NAMALWA (cell line): ENCODE results near the gene CAPN5.

Source experiments
- DNase-seq: peaks from one replicate; pipeline ENCODE4 v3.0.0-alpha.2; 2015; ENCODE audit warnings: low spot score

The CAPN5 gene

DNA sequence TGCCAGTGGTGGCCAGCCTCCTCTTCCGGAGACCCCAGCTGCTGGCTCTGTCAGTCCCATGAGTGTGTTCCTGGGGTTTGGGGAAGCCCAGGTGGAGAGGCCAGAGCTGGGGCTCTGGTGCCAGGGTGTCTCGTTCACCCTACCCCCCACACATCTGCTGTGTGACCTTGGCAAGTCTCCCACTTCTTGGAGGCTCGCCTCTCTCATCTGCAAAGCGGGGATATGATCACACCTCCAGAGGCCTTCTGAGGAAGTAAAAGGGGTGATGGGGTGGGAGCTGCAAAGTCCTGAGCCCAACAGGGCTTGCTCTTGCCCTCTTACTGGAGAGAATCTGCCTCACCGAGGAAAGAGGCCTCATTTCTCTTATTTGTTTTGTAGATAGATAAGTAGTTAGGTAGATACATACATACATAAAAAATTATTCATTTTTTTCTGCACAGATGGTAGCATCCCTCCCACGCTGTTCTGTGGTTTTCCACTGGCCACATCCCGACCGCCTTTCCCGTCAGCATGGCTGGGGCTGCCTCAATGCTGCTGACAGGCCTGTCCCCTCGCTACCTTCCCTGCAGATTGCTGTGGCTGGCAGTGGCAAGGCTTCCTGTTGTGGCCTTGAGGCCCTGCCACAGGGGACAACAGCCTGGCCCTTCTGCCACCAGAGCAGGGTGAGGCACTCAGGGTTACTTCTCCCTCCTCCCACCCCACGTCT lies 85.2 kb downstream of the CAPN5 start:
- no peak for DNase-seq

DNA sequence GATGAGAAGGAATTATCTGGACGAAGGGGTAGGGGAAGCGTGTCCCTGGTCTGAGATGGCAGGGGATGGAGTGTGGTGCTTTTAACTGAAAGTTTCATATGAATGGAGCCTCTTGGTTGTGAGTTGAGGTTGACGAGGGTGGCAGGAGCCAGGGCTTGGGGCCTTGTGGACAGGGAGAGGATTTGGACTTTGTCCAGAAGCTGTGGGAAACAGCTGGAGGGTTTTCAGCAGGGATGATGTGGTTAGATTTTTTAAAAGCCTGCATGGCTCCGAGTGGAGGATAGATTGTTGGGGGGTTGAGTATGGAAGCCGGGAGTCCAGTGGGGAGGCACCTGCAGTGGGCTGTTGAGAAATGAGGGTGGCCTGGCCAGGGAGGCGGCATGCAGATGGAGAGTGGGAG lies 86.1 kb downstream of the CAPN5 start:
- no peak for DNase-seq

DNA sequence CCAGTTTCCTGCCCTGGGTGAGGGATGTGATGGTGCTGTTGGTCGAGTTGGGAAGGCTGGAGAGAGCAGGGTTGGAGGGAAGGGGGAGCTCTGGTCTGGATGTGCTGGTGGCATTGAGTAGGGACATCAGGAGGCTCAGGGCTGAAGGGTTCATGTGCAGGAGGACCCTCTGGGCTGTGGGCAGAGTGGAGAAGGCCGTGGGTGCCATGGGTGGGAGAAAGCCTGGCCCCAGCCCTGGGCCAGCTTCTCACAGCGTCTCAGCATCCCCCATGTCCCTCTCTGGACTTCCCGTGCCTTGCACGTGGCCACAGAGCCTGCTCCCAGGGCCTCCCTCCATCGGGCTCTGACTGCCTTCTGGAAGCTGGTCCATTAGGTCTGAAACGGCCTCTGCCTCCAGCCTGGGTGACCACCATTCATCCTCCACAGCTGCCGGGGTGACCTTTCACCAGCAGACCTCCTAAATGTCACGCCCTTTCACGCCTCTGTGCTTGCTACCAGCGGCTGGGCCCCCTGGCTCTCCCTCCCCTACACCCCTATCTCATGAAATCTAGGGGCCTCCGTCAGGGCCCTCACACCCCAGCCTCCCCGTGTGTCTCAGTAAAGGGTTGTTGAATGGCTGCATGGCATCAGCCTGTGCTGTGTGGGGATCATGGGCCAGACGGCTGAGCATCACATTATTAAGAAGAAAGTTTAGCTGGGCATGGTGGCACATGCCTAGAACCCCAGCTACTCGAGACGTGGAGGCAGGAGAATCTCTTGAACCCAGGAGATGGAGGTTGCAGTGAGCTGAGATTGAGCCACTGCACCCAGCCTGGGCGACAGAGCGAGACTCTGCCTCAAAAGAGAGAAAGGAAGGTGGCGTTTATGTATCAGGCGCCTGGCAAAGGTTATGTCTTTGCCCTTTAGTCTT lies 86.8 kb downstream of the CAPN5 start:
- no peak for DNase-seq

DNA sequence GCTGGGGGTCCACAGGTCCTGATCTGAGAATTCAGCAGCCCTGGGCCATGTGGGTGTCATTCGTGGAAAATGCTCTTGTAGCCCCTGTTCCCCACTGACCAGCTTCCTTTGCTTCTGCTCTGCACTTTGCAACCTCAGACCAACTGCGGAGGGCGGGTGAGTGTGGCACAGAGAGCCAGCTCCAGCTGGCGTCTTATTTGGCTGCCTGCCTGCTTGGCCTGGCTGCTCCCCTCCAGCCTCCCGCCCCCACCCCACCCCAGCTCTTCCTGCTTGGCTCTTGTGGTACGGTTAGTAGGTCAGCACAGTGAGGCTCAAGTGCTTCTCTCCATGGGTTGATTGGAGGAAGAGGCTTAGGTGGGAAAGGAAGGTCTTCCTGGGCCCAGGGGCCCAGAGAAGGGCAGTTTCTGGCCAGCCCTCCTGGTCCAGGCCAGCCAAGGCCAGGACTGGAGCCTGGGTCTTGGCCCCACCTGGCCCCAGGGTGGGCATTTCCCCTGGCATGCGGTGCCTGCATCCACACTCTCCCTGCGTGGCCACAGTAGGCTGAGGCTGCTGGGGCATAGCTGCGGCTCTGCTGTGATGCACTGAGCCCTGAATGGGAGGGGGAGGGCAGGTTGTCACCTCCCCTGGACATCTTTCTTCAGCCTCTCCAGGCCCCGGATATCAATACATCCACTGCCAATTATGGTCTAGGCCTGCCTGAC lies 87.8 kb downstream of the CAPN5 start:
- no peak for DNase-seq

DNA sequence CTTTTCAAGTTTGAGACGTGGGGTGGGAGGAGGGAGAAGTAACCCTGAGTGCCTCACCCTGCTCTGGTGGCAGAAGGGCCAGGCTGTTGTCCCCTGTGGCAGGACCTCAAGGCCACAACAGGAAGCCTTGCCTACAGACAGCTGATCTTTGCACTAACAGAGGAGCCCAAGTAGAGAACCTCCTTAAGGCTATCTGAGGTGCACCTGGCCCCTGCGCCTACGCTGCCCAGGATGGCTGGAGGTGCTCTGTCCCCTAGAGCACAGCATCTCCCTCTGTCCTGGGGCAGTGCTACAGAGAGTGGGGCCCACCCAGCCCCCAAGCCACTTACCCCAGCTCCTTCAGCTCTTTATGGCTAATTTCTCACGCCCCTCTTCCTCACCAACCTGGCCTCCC lies 88.3 kb downstream of the CAPN5 start:
- no peak for DNase-seq

DNA sequence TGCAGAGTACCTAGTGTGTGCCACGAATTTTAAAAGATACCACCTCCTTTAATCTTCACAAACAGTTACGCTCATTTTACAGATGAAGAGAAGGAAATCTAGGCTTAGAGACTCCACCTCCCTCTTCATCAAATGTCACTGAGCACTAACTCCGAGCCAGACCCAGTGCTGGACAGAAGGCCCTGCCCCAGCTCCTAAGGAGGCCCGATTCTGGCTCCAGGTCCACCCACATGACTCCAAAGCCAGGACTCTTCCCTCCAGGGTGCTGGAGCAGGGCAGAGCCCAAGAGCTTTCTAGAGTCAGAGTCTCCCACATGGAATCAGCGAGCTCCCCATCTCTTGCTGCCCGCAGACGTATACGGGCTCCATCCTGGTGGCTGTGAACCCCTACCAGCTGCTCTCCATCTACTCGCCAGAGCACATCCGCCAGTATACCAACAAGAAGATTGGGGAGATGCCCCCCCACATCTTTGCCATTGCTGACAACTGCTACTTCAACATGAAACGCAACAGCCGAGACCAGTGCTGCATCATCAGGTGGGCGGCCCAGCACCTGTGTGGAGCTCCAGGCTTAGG lies 88.9 kb downstream of the CAPN5 start:
- DNase-seq, result no peak

DNA sequence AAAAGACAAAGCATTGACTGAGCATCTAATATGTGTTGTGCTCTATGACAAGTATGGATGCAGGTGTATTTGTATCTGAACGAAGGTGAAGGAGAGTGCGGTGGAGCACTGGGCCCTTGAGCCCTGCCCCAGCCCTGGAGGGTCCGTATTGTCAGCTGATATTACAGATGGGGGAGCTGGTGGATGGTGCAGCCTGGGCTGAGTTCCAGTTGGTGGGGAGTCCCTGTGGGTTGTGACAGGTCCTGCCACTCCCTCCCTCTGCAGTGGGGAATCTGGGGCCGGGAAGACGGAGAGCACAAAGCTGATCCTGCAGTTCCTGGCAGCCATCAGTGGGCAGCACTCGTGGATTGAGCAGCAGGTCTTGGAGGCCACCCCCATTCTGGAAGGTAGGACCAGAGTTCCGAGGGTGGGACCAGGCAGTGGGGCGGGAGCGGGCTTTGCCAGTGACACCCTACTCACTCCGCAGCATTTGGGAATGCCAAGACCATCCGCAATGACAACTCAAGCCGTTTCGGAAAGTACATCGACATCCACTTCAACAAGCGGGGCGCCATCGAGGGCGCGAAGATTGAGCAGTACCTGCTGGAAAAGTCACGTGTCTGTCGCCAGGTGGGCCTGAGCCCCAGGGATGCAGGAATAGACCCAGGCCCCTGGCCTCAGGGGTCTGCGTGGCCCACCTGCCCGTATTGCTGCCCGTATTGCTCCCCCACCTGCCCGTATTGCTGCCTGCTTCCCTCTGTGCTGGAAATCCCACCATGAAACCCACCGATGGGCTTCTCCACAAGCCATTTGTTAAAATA lies 89.8 kb downstream of the CAPN5 start:
- no peak for DNase-seq

DNA sequence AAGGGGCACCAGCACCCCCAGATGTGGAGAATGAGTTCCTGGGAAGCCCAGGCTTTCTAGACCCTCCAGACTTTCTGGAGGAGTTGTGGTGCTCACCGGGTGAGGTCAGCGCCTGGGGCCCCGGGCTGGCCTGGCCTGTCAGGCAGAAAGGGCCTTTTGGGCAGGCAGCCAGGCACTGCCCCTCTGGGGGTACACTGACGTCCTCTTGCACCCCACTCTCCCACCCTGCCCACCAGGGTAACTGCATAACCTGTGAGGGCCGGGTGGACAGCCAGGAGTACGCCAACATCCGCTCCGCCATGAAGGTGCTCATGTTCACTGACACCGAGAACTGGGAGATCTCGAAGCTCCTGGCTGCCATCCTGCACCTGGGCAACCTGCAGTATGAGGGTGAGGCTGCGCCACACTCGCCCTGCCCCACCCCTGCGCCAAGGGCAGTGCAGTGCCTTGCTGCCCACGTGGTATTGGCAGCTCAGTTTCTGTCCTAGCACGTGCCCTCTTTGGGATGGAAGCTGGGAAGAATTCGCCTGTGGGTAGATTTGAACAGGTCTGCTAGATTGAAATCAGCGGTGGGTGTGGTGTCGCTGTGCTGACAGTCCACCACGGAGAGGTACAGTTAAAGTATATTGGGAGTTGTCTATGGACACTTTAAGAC lies 91.4 kb downstream of the CAPN5 start:
- DNase-seq, result no peak

DNA sequence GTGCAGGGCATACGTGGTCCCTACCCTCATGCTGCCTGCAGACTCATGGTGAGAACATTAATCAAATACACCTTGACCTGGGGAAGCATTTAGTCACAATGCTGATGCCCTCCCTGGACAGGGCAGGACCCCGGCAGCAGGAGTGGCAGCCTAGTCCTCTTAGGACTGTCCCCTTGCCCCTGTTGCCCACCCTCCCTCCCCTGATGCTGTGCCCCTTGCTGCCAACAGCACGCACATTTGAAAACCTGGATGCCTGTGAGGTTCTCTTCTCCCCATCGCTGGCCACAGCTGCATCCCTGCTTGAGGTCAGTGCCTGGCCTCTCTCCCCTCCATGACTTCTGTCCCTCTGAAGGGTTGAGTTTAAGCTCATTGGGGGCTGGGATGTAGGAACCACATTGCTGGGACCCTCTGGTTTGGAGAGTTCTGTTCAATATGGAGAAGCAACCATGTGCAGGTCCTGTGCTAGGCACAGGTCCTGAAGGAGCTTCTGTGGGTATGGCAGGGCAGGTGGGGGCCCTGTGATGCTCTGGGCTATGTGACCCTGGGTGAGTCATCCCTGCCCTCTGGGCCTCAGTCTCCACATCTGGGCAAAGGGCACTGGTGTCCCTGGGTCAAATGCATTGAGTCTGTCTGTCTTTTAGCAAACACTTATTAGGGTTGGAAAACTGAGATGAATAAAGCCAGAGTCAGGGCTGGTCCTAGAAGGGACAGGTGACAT lies 92.6 kb downstream of the CAPN5 start:
- no peak for DNase-seq

DNA sequence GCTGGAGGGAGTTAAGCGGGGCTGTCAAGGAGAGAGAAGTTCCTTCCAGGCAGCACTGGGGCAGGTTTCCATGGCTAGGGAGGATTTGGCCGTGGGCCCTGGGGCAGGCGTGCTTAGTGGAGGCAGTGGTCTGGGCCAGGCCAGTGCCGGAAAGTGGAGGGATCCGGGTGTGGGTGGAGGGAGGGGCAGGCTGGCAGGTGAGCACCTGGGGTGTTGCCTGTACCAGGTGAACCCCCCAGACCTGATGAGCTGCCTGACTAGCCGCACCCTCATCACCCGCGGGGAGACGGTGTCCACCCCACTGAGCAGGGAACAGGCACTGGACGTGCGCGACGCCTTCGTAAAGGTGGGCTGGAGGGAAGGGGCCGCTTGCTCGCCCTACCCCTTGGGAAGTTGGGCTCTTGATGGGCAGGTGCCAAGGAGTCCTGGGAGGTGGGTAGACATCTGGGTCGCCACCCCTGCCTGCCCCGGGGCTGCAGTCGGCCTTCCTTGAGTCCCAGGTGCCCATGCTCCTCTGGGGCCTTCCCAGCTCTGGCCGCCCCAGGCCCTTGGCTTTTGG lies 93.2 kb downstream of the CAPN5 start:
- no peak for DNase-seq

DNA sequence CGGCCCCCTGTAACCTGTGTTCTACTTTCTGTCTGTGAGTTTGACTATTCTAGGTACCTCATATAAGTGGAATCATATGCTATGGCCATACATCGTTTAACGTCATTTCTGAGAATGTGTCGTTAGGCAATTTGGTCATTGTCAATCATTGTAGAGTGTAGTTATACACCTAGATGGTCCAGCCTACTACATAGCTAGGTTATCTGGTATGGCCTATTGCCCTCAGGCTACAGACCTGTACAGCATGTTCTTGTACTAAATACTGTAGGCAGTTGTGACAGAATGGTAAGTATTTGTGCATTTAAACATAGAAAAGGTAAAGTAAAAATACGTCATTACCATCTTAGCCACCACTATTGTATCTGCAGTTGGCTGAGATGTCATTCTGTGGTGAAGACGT lies 96.5 kb downstream of the CAPN5 start:
- no peak for DNase-seq

DNA sequence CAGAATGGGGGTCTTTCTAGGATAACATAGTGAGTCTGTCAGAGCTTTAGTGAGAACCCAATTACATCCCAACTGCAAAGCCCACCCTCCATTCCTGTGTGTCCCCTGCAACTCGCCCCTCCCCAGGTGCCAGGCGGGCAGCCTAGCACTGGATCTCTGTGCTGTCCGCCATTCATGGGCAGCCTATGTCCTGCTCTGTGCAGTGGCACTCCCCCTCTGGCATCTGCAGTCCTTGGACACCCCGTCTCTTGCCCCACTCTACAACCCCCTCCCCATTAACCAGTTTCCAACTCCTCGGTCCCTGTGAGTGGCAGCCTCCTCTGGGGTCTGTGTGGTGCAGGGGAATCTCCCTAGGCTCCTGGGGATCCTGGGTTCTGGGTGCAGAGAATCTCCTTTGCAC lies 98.3 kb downstream of the CAPN5 start:
- DNase-seq, result no peak

DNA sequence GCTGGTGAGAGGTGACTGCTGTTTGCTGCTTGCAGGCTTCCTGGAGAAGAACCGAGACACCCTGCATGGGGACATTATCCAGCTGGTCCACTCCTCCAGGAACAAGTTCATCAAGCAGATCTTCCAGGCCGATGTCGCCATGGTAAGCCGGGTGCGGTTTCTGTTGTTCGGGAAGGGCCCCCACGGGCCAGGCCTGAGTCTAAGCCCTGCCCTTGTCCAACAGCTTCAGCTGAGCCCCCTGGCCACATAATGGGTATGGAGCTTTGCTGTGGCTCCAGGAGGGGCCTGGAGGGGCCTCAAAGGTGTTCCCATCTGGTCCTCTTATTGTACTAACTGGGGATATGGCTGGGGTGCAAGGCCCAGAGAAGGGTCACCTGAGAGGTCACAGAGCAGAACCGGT lies 99.2 kb downstream of the CAPN5 start:
- DNase-seq, result no peak

DNA sequence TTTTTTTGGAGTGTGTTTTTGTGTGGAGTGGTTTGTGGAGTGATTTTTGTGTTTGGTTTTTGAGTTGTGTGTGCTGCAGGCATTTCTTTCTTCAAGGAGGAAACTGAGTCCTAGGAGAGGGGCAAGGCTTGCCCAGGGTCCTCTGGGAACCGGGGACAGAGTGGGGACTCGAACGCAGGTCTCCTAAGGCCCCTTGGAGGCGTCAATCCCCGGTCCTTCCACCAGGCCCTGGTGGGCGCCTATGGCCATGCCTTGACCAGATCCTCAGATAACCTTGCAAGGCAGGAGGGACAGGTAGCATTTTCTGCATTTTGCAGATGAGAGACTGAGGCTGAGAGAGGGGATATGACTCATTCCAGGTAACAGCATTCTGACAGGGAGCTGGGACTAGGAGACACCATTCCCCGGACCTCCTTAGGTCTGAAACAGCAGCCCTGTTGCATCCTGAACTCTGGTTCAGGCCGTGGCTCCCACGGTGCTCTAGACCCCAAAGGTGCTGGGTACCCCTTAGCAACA lies 100.4 kb downstream of the CAPN5 start:
- no peak for DNase-seq

DNA sequence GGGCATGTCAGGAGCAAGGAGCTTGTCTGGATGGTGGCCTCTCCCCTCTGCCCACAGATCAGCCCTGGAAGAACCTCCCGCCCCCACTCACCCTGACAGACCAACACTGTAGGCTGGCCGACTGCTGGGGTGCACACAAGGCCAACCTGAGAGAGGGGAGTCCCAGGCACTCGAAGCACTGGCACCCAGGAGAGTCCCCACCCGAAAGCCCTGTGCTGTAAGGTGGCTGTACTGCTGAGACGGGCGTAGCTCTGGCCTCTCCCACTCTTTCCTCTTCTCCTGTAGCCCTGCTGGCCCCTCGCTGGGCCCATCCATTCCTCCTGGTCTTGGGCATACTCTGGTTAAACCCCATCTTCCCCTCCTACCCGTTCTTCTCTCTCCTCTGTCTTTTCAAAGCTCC lies 101.0 kb downstream of the CAPN5 start:
- DNase-seq, result no peak

DNA sequence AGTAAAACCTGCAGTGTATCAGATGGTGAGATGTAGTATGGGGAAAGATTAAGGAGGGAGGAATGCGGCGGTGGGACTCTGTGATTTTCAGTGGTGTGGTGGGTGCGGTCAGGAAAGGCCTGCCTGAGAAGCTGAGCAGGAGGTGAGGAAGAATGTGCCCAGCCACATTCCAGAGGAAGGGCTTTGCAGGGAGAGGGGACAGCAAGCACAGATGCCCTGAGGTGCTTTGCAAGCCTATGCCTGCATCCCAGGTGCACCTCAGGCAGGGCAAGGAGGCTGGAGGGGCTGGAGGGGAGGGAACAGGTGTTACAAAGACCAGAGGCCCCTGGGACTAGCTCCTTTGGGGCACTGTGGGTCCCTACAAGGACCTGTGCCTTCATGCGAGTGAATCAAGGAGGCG lies 103.3 kb downstream of the CAPN5 start:
- DNase-seq, result no peak

DNA sequence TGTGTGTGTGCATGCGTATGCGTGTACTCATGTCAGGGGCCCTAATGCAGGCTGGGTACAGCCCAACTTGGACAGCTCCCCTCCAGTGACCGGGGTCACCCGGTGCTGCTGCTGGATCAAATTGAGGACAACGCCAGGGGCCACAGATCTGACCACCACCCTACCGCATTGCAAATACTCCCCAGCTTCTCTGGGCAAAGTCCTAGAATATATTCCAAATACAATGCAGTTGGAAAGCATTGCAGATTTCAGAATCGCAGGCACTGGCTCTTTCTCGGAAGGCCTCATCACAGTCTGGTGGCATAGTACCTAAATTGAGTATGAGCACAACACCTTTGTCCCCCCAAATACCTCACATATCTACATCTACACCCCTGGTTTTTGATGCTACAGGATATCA lies 104.5 kb downstream of the CAPN5 start:
- no peak for DNase-seq

DNA sequence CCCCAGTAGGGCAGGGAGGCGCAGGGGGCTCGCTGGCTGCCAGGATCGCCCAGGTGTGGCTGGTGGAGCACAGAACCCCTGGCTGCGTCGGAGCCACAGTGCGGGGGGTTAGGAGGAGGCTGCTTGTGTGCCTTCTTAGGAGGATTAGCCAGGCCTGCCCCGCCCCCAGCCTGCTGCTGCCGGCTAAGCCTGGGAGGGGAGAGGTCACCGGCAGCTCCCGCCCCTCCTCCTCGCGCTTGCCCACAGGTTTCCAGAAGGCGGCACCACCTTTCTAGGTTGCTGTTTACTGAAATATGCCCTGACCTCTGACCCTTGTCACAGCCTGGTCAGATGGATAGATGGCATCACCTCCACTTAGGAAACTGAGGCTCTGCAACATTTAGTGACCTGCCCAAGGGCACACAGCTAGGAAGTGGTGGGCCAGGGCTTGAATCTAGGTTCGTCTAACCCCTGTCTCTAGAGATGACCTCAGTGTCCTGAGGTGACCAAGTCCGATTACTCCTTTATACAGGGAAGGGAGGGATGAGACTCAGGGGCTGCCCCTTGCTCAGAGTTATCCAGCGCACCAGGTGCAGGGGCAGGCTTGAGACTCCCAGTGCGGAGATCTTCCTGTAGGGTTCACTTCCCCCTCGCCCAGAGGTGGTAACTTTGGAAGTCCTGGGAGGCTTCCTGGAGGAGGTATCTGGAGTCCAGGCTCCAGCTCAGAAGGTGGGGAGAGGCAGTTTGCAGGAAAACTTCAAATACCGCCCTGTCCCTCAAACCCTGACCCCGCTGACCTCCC lies 105.3 kb downstream of the CAPN5 start:
- DNase-seq, result no peak

DNA sequence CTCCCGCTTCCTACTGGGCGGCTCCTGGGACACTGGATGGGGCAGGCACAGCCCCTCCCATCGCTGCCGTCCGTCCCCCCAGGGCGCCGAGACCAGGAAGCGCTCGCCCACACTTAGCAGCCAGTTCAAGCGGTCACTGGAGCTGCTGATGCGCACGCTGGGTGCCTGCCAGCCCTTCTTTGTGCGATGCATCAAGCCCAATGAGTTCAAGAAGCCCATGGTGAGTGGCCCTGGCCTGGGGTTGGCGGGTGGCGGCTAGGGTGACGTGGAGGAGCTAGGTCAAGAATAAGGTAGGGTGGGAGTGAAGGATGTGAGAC lies 105.9 kb downstream of the CAPN5 start:
- DNase-seq, result no peak
